GM23338 (cell line): Measurements from ENCODE around the gene MGLL.

ENCODE experiments used
- EZH2 ChIP-seq: fragments of 200-600 bp; sonication (generic); IDR thresholded peaks from one replicate; pipeline ENCODE4 v1.8.0; 2017; ENCODE audit warnings: antibody characterized with exemption, mild to moderate bottlenecking, low read depth; ENCODE audit not compliant: unreplicated experiment
- EZH2phosphoT487 ChIP-seq: fragments of 200-600 bp; sonication (generic); IDR thresholded peaks from one replicate; pipeline ENCODE4 v1.8.1; 2018; ENCODE audit warnings: antibody characterized with exemption; ENCODE audit not compliant: unreplicated experiment
- POLR2AphosphoS5 ChIP-seq: IDR thresholded peaks from 2 replicates; pipeline ENCODE4 v1.6.1; 2016; ENCODE audit warnings: antibody characterized with exemption, low read depth
- TF ChIP-seq, protein P1 (sequence below), 2 experiments: fragments of 200-600 bp in 1 of 2; sonication (generic) in 1 of 2; conservative IDR thresholded peaks; 2 replicates each; pipeline versions ENCODE4 v1.5.1 to v1.6.1; 2016 to 2017; ENCODE audit warnings: antibody characterized with exemption in 2 of 2, low read depth in 2 of 2, mild to moderate bottlenecking in 2 of 2, moderate library complexity in 1 of 2

DNA sequence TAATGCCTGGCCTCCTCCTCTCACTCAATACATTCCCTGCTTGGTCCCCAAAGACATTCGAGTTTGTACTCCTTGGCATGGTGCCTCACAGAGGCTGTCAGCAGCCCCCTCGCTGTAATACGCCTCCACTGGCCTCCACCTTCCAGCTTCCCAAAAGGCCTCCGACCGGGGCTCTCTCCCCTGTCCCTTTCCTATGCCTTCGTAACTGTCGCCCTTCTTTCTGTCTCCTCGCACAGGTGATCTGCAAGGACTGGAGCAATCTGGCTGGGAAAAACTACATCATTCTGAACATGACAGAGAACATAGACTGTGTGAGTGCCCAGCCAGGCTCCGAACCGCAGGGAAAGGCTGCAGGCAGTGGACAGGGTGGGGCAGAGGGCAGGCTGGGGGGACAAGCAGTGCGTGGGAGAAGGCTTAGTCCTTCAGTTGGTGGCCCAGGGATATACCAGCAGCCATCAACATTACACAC lies 160.3 kb downstream of the MGLL start:
- TF ChIP-seq EZH2 = no peak
- TF ChIP-seq EZH2phosphoT487 = no peak
- TF ChIP-seq, protein P1, sequence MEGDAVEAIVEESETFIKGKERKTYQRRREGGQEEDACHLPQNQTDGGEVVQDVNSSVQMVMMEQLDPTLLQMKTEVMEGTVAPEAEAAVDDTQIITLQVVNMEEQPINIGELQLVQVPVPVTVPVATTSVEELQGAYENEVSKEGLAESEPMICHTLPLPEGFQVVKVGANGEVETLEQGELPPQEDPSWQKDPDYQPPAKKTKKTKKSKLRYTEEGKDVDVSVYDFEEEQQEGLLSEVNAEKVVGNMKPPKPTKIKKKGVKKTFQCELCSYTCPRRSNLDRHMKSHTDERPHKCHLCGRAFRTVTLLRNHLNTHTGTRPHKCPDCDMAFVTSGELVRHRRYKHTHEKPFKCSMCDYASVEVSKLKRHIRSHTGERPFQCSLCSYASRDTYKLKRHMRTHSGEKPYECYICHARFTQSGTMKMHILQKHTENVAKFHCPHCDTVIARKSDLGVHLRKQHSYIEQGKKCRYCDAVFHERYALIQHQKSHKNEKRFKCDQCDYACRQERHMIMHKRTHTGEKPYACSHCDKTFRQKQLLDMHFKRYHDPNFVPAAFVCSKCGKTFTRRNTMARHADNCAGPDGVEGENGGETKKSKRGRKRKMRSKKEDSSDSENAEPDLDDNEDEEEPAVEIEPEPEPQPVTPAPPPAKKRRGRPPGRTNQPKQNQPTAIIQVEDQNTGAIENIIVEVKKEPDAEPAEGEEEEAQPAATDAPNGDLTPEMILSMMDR (conservative IDR thresholded peaks at IDR 0.05; ENCODE audit: low read depth in 2 of 2) = no peak
- TF ChIP-seq POLR2AphosphoS5 = no peak
